H1 (cell line): Measurements from ENCODE around the gene MYO1A. TPM values are rescaled to one million over a fixed set of nuclear protein-coding genes. Genes with fewer than 3 reads are reported as not detected.

Source experiments
- TAF7 ChIP-seq: optimal IDR thresholded peaks from 2 replicates; pipeline ENCODE3; 2011; ENCODE audit warnings: low read depth, mild to moderate bottlenecking, inconsistent platforms, low read length, moderate library complexity, borderline replicate concordance
- polyA plus RNA-seq, 7 experiments: library from polyadenylated mRNA; depleted of rRNA in 3 of 7; stranded (reverse) in 5 of 7; unstranded in 2 of 7; fragments of >200 nt in 5 of 7; fragments of 200-250 nt in 2 of 7; gene quantifications; 1 replicate in 5 of 7; 2 replicates in 1 of 7; 4 replicates in 1 of 7; pipeline versions ENCODE4 v1.2.1 to v1.2.3, GENCODE V29; 2011 to 2013; ENCODE audit warnings: missing spikeins in 2 of 7, mixed read lengths in 2 of 7
- total RNA-seq: library from RNA; stranded (reverse); fragmentation: NEBNext Ultra II Directional; extraction: Animal tissue kit (Norgen Biotek cat#: 25700); gene quantifications from 2 replicates; pipeline ENCODE4 v1.2.1, GENCODE V29; 2021

Gene MYO1A
- total and polyA plus RNA-seq, 2 of the 8 experiments (the other 6 are each of a cell fraction or from before 2014, with no cell fraction given), result 0.54 to 0.77 TPM

GRCh38 chr12:56991319-56992246 lies 58.3 kb downstream of the MYO1A start (continued):
- TF ChIP-seq TAF7, result no peak
